Aorta (tissue), 5 donors: Measurements from ENCODE around the gene ARL5C. TPM values are rescaled to one million over a fixed set of nuclear protein-coding genes. Genes with fewer than 3 reads are reported as not detected.

Experiments used
- ATAC-seq: fragments of 200-7000 bp; cut with Tn5 transposase; one replicate; pipeline ENCODE4 v1.9.1; 2022; ENCODE audit warnings: moderate library complexity; ENCODE audit not compliant: low FRiP score
- DNase-seq, 2 donors: peaks; one replicate each; pipeline ENCODE4 v3.0.0-alpha.2; 2020
- H3K27ac ChIP-seq, 2 donors: one replicate each; pipeline ENCODE4 v1.5.1; 2013; ENCODE audit warnings: low read length in 2 of 2, mild to moderate bottlenecking in 2 of 2, moderate library complexity in 2 of 2, control low read depth in 1 of 2, inconsistent platforms in 1 of 2, low read depth in 1 of 2
- H3K27me3 ChIP-seq, 2 donors: one replicate each; pipeline ENCODE4 v1.6.1; 2013; ENCODE audit warnings: control low read depth in 1 of 2, low read length in 1 of 2, mild to moderate bottlenecking in 1 of 2, moderate library complexity in 1 of 2; ENCODE audit not compliant: insufficient read depth in 2 of 2, control insufficient read depth in 1 of 2
- H3K36me3 ChIP-seq, 2 donors: one replicate each; pipeline ENCODE4 v1.6.1; 2013; ENCODE audit warnings: control low read depth in 1 of 2, low read length in 1 of 2, mild to moderate bottlenecking in 1 of 2; ENCODE audit not compliant: insufficient read depth in 2 of 2, control insufficient read depth in 1 of 2
- H3K4me1 ChIP-seq, 2 donors: one replicate each; pipeline ENCODE4 v1.6.1; 2013; ENCODE audit warnings: low read length in 2 of 2, control low read depth in 1 of 2, mild to moderate bottlenecking in 1 of 2, moderate library complexity in 1 of 2; ENCODE audit not compliant: insufficient read depth in 2 of 2, control insufficient read depth in 1 of 2
- H3K4me3 ChIP-seq, 2 donors: one replicate each; pipeline ENCODE4 v1.5.1; 2013; ENCODE audit warnings: low read length in 2 of 2, control low read depth in 1 of 2, mild to moderate bottlenecking in 1 of 2
- H3K9me3 ChIP-seq: one replicate; pipeline ENCODE4 v1.6.1; 2013; ENCODE audit warnings: mild to moderate bottlenecking, low read length; ENCODE audit not compliant: control insufficient read depth
- WGBS, 2 donors: extraction: QIAGEN DNeasy Blood & Tissue Kit; methylation state at CpG; one replicate each; pipeline ENCODE4 v1.1.7; 2013; 5-methylcytosine and 5-hydroxymethylcytosine counted together
- intact Hi-C, 2 donors: fragments of 100-400 bp; cut with DNase I; formaldehyde crosslinking; loops; one replicate each; pipeline versions ENCODE4 v1.14.2 to v1.15.0; 2022
- polyA plus RNA-seq, 2 donors: library from polyadenylated mRNA; stranded (reverse); fragments of 200-250 nt; gene quantifications; one replicate each; pipeline ENCODE4 v1.2.3, GENCODE V29; 2013
- total RNA-seq, 2 donors: library from RNA; stranded (reverse); fragmentation: NEBNext Ultra II Directional; extraction: Animal tissue kit (Norgen Biotek cat#: 25700); gene quantifications; one replicate each; pipeline ENCODE4 v1.2.1, GENCODE V29; 2021
- donor health status: healthy with polysubstance abuse.
- donor health status: Bipolar disorder and iron deficiency.
- donor health status: DM: no; HTN: no; CAD: no.
- donor health status: DM: no; HTN: no; CAD: no.
- donor health status: DM: yes; HTN: yes; CAD: no.

The ARL5C gene
- total and polyA plus RNA-seq, 4 donors, result 0.54 TPM; not detected in 3

GRCh38 chr17:39187152-39187830 is 21.3 kb upstream of the ARL5C start:
- 89% methylated on average over 9 of the region's 9 CpGs for WGBS, 2 donors
- H3K9me3 ChIP-seq, result no peaks in the 10 kb centered on the region
- DNase-seq (no peak), ATAC-seq (no peak)
- no peak overlapping the region for H3K27ac ChIP-seq
- H3K4me1 ChIP-seq, result no peaks in the 10 kb centered on the region
- H3K36me3 ChIP-seq, result peaks cover 0 to 10% of the 10 kb centered on the region in 2 donors
- intact Hi-C loops, result no loop called here
- no peak overlapping the region for H3K4me3 ChIP-seq
- H3K27me3 ChIP-seq, result no peaks in the 10 kb centered on the region

- H3K27me3 ChIP-seq, result no peaks in the 10 kb centered on the region
- WGBS, 2 donors, result 80 to 84% methylated on average over 15 of the region's 15 CpGs
- H3K9me3 ChIP-seq, result no peaks in the 10 kb centered on the region
- intact Hi-C loops, result no loop called here
- no peak overlapping the region for H3K4me3 ChIP-seq
- no peaks in the 10 kb centered on the region for H3K4me1 ChIP-seq
- no peak for ATAC-seq
- DNase-seq, result no peak
- peaks cover 0 to 10% of the 10 kb centered on the region in 2 donors for H3K36me3 ChIP-seq
- H3K27ac ChIP-seq, result no peak overlapping the region
Measured at GRCh38 chr17:39186481-39187002, 20.6 kb upstream of the ARL5C start.

- H3K4me1 ChIP-seq, result no peaks in the 10 kb centered on the region
- H3K27me3 ChIP-seq, result no peaks in the 10 kb centered on the region
- intact Hi-C loops, result no loop called here
- ATAC-seq (no peak), DNase-seq (no peak)
- 83 to 89% methylated on average over 10 of the region's 10 CpGs for WGBS, 2 donors
- no peak overlapping the region for H3K27ac ChIP-seq
- no peaks in the 10 kb centered on the region for H3K9me3 ChIP-seq
- peaks cover 0 to 12% of the 10 kb centered on the region in 2 donors for H3K36me3 ChIP-seq
- H3K4me3 ChIP-seq, result no peak overlapping the region
Measured at GRCh38 chr17:39183720-39184119, 17.8 kb upstream of the ARL5C start.

GRCh38 chr17:39183045-39183444 is 17.1 kb upstream of the ARL5C start:
- no peak overlapping the region for H3K27ac ChIP-seq
- no peak overlapping the region for H3K4me3 ChIP-seq
- DNase-seq (no peak), ATAC-seq (no peak)
- peaks cover 0 to 12% of the 10 kb centered on the region in 2 donors for H3K36me3 ChIP-seq
- WGBS, 2 donors, result 88 to 93% methylated on average over 5 of the region's 5 CpGs
- no peaks in the 10 kb centered on the region for H3K9me3 ChIP-seq
- intact Hi-C loops, result no loop called here
- H3K4me1 ChIP-seq, result no peaks in the 10 kb centered on the region
- H3K27me3 ChIP-seq, result no peaks in the 10 kb centered on the region

- Histone ChIP-seq H3K9me3 (no peaks in the 10 kb centered on the region), H3K27me3 (no peaks in the 10 kb centered on the region), H3K4me1 (no peaks in the 10 kb centered on the region), H3K27ac (no peak overlapping the region), H3K4me3 (no peak overlapping the region), H3K36me3 (peaks cover 0 to 6% of the 10 kb centered on the region in 2 donors)
- ATAC-seq (no peak), DNase-seq (no peak)
- intact Hi-C loops, result no loop called here
- 75 to 77% methylated on average over 5 of the region's 5 CpGs for WGBS, 2 donors
Measured at GRCh38 chr17:39181303-39181702, 15.3 kb upstream of the ARL5C start.

GRCh38 chr17:39178536-39178935 is 12.6 kb upstream of the ARL5C start:
- Histone ChIP-seq H3K27ac (no peak overlapping the region), H3K4me3 (no peak overlapping the region), H3K4me1 (no peaks in the 10 kb centered on the region), H3K36me3 (peaks cover 0 to 2% of the 10 kb centered on the region in 2 donors), H3K27me3 (no peaks in the 10 kb centered on the region), H3K9me3 (no peaks in the 10 kb centered on the region)
- ATAC-seq (no peak), DNase-seq (no peak)
- WGBS, 2 donors, result 68% methylated on average over 4 of the region's 4 CpGs
- intact Hi-C loops, result no loop called here

GRCh38 chr17:39177256-39177655 is 11.3 kb upstream of the ARL5C start:
- H3K36me3 ChIP-seq, result peaks cover 0 to 2% of the 10 kb centered on the region in 2 donors
- H3K4me3 ChIP-seq, result no peak overlapping the region
- intact Hi-C loops, result no loop called here
- H3K9me3 ChIP-seq, result no peaks in the 10 kb centered on the region
- WGBS, 2 donors, result 63 to 75% methylated on average over 12 of the region's 12 CpGs
- H3K27me3 ChIP-seq, result no peaks in the 10 kb centered on the region
- H3K27ac ChIP-seq, result no peak overlapping the region
- no peak for DNase-seq
- no peaks in the 10 kb centered on the region for H3K4me1 ChIP-seq
- ATAC-seq, result no peak

- H3K27me3 ChIP-seq, result no peaks in the 10 kb centered on the region
- no peaks in the 10 kb centered on the region for H3K9me3 ChIP-seq
- WGBS, 2 donors, result 67 to 69% methylated on average over 10 of the region's 10 CpGs
- no peak overlapping the region for H3K4me3 ChIP-seq
- H3K27ac ChIP-seq, result no peak overlapping the region
- ATAC-seq (no peak), DNase-seq (no peak)
- H3K36me3 ChIP-seq, result no peaks in the 10 kb centered on the region
- H3K4me1 ChIP-seq, result no peaks in the 10 kb centered on the region
- intact Hi-C loops, result no loop called here
Measured at GRCh38 chr17:39175695-39176093, 9.7 kb upstream of the ARL5C start.
